Aorta (tissue), 5 donors: ENCODE measurements around the gene VPS18. TPM values are rescaled to one million over a fixed set of nuclear protein-coding genes. Genes with fewer than 3 reads are reported as not detected.
"Not testable (repeated sequence)": the region's sequence is repeated elsewhere in the genome, so short reads cannot be mapped to it uniquely, and the experiment has no call there.

ENCODE experiments used
- ATAC-seq: fragments of 200-7000 bp; cut with Tn5 transposase; one replicate; pipeline ENCODE4 v1.9.1; 2022; ENCODE audit warnings: moderate library complexity; ENCODE audit not compliant: low FRiP score
- DNase-seq, 2 donors: peaks; one replicate each; pipeline ENCODE4 v3.0.0-alpha.2; 2020
- H3K27ac ChIP-seq, 2 donors: one replicate each; pipeline ENCODE4 v1.5.1; 2013; ENCODE audit warnings: low read length in 2 of 2, mild to moderate bottlenecking in 2 of 2, moderate library complexity in 2 of 2, control low read depth in 1 of 2, inconsistent platforms in 1 of 2, low read depth in 1 of 2
- H3K27me3 ChIP-seq, 2 donors: one replicate each; pipeline ENCODE4 v1.6.1; 2013; ENCODE audit warnings: control low read depth in 1 of 2, low read length in 1 of 2, mild to moderate bottlenecking in 1 of 2, moderate library complexity in 1 of 2; ENCODE audit not compliant: insufficient read depth in 2 of 2, control insufficient read depth in 1 of 2
- H3K36me3 ChIP-seq, 2 donors: one replicate each; pipeline ENCODE4 v1.6.1; 2013; ENCODE audit warnings: control low read depth in 1 of 2, low read length in 1 of 2, mild to moderate bottlenecking in 1 of 2; ENCODE audit not compliant: insufficient read depth in 2 of 2, control insufficient read depth in 1 of 2
- H3K4me1 ChIP-seq, 2 donors: one replicate each; pipeline ENCODE4 v1.6.1; 2013; ENCODE audit warnings: low read length in 2 of 2, control low read depth in 1 of 2, mild to moderate bottlenecking in 1 of 2, moderate library complexity in 1 of 2; ENCODE audit not compliant: insufficient read depth in 2 of 2, control insufficient read depth in 1 of 2
- H3K4me3 ChIP-seq, 2 donors: one replicate each; pipeline ENCODE4 v1.5.1; 2013; ENCODE audit warnings: low read length in 2 of 2, control low read depth in 1 of 2, mild to moderate bottlenecking in 1 of 2
- H3K9me3 ChIP-seq: one replicate; pipeline ENCODE4 v1.6.1; 2013; ENCODE audit warnings: mild to moderate bottlenecking, low read length; ENCODE audit not compliant: control insufficient read depth
- WGBS, 2 donors: extraction: QIAGEN DNeasy Blood & Tissue Kit; methylation state at CpG; one replicate each; pipeline ENCODE4 v1.1.7; 2013; 5-methylcytosine and 5-hydroxymethylcytosine counted together
- intact Hi-C, 2 donors: fragments of 100-400 bp; cut with DNase I; formaldehyde crosslinking; loops; one replicate each; pipeline versions ENCODE4 v1.14.2 to v1.15.0; 2022
- polyA plus RNA-seq, 2 donors: library from polyadenylated mRNA; stranded (reverse); fragments of 200-250 nt; gene quantifications; one replicate each; pipeline ENCODE4 v1.2.3, GENCODE V29; 2013
- total RNA-seq, 2 donors: library from RNA; stranded (reverse); fragmentation: NEBNext Ultra II Directional; extraction: Animal tissue kit (Norgen Biotek cat#: 25700); gene quantifications; one replicate each; pipeline ENCODE4 v1.2.1, GENCODE V29; 2021
- donor health status: healthy with polysubstance abuse.
- donor health status: Bipolar disorder and iron deficiency.
- donor health status: DM: no; HTN: no; CAD: no.
- donor health status: DM: no; HTN: no; CAD: no.
- donor health status: DM: yes; HTN: yes; CAD: no.

VPS18 gene
- total and polyA plus RNA-seq, 4 donors: 5.5 to 22.5 (median 14.4) TPM

DNA sequence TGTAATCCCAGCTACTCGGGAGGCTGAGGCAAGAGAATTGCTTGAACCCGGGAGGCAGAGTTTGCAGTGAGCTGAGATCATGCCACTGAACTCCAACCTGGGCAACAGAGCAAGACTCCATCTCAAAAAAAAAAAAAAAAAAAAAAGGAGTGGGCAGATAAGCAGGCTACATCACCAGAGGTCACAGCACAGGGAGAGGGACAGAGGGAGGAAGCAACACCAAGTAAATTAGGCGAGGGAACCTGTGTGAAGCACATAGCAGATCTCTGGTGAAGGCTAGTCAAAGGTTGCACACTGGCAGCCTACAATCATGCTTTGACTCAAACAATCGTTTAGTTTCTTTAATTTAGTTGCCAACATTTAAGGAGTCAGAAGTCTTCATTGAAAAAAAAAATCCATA is 33.1 kb upstream of the VPS18 start:
- 70 to 74% methylated on average over 4 of the region's 4 CpGs for WGBS, 2 donors
- peak in 1 of 2 donors; percentile 10 for DNase-seq

DNA sequence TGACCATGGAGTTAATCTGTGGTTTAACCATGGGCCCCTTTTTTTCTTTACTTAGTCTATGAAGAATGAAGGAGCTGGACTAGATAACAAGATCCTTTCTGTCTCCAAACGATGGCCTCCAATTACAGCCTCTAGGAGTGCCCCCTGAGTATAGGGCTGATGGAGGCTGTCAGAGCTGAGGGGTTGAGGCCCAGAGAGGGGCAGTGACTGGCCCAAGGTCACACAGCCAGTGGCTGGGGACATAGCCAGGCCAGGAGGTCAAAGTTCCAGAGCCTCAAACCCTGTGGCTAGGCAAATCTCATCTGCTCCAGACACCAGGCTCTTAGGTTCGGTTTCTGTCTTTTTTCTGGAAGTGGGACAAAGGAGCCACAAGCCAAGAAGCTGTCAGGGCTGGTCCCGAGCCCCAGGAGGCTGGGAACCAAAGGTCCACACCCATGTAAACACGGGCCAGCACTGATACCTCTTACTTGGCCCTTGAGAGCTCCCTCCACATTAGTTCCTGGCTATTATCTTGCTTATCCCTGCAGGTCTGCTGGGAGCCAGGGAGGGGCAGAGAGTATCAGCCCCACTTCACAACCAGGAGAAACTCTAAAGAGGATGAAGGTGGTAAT is 30.5 kb upstream of the VPS18 start:
- Histone ChIP-seq H3K27me3 (no peaks in the 10 kb centered on the region), H3K9me3 (no peaks in the 10 kb centered on the region), H3K4me1 (no peaks in the 10 kb centered on the region), H3K36me3 (no peaks in the 10 kb centered on the region), H3K27ac (no peak overlapping the region), H3K4me3 (no peak overlapping the region)
- ATAC-seq (no peak), DNase-seq (peak in 1 of 2 donors; percentile 28)
- intact Hi-C loops: no loop called here
- WGBS, 2 donors: 40 to 44% methylated on average over 4 of the region's 4 CpGs

More for the DNA sequence above, 33.1 kb upstream of the VPS18 start:
- H3K9me3 ChIP-seq, H3K4me1 ChIP-seq, H3K27me3 ChIP-seq, intact Hi-C loops, H3K4me3 ChIP-seq, H3K27ac ChIP-seq, H3K36me3 ChIP-seq, ATAC-seq: not testable (repeated sequence)

DNA sequence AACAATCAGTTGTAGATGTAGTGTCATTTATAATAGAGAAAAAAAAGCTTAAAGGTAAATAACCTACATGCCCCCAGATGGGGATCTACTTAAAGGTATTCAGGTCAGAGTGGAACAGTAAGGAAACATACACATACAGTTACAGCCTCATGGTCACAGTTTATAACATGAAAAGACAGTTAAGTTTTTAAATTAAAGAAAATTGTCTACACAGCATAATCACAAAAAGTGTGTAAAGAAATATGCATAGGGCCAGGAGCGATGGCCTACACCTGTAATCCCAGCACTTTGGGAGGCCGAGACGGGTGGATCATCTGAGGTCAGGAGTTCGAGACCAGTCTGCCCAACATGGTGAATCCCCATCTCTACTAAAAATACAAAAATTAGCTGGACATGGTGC is 27.1 kb upstream of the VPS18 start:
- Histone ChIP-seq H3K4me3 (no peak overlapping the region), H3K27me3 (no peaks in the 10 kb centered on the region), H3K36me3 (no peaks in the 10 kb centered on the region), H3K27ac (no peak overlapping the region), H3K9me3 (no peaks in the 10 kb centered on the region), H3K4me1 (no peaks in the 10 kb centered on the region)
- ATAC-seq (no peak), DNase-seq (peak in 1 of 2 donors; percentile 6)
- intact Hi-C loops: no loop called here
- 97 to 98% methylated on average over 4 of the region's 4 CpGs for WGBS, 2 donors

DNA sequence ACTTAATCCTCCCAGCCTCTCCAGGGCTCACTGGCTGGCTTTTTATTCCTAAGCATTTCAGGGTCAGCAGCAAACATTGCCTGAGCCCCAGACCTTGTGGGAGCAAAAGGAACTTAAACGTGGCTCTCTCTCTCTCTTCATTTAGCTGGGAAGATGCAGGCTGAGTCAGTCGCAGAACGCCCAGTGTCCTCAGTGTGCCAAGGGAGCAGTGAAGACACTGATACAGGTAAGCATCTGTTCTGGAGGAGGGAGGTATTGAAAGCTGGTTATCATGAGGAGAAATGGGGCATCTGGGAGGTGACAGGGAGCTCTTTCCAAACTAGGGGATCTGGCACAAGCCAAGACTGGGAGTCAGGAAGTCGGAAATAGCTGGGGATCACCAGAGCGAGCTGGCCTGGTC is 24.6 kb upstream of the VPS18 start:
- intact Hi-C loops: no loop called here
- ATAC-seq (no peak), DNase-seq (peak in 1 of 2 donors; percentile 17)
- Histone ChIP-seq H3K4me3 (no peak overlapping the region), H3K4me1 (no peaks in the 10 kb centered on the region), H3K27ac (no peak overlapping the region), H3K36me3 (no peaks in the 10 kb centered on the region), H3K9me3 (no peaks in the 10 kb centered on the region), H3K27me3 (no peaks in the 10 kb centered on the region)
- WGBS, 2 donors: 75 to 81% methylated on average over 5 of the region's 5 CpGs

DNA sequence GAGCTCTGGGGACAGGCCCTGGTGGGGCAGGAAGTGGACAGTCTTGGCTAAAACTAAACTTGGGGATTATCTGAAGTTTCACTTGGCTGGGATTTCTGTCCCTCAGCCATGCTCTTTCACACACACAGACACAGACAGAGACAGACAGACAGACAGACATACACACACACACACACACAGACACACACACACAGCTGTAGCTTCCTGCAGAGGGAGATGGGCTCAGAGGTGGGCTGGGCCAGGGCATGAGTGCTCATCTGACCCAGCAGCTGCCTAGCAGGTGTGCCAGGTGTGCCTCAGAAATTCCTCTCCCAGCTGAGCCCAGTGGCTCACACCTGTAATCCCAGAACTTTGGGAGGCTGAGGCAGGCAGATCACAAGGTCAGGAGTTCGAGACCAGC is 23.5 kb upstream of the VPS18 start:
- intact Hi-C loops: no loop called here
- Histone ChIP-seq H3K27ac (no peak overlapping the region), H3K27me3 (no peaks in the 10 kb centered on the region), H3K4me1 (no peaks in the 10 kb centered on the region), H3K9me3 (no peaks in the 10 kb centered on the region), H3K36me3 (no peaks in the 10 kb centered on the region), H3K4me3 (no peak overlapping the region)
- WGBS, 2 donors: 98 to 100% methylated on average over 1 of the region's 1 CpG
- DNase-seq (peak in 1 of 2 donors; percentile 20), ATAC-seq (no peak)

DNA sequence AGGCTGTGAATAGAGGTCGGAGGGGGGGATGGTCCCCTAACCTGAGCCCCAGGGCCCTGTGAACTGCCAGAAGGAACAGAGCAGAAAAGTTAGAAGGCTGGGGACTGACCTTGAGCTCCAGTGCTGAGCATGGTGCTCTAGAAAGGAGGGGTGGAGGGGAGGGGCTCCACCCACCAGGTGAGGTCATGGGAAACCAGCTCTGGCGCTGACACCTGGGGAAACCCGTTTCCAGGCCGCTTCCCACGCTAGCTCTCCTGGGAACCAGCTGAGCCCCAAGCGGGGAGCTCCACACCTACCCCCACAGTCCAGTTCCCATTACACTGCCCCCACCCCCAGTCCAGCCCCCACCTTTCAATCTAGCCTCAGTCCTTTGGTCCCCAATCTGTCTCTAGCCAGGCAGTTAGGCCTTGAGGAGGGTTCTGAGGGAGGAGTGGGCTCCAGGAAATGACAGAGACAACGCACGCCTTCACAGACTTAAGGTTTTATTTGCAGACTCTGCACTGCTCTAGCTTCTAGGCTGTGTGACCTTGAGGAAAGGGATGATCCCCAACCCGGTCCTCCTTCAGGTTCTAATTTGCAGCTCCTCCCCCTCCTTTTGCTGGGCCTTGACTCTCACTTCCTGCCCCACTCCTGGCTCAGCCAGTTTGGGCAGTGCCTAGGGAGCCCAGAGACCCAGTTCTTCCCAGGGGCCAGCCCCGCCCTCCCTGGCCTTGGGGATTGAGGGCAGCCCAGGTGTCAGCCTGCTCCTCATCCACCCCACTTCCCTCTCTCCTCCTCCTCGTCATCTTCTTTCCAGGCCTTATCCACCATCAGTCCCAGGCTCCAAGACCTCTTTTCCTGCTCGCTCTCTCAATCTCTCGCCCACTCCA is 22.3 kb upstream of the VPS18 start:
- Histone ChIP-seq H3K9me3 (no peaks in the 10 kb centered on the region), H3K4me1 (no peaks in the 10 kb centered on the region), H3K27ac (no peak overlapping the region), H3K36me3 (no peaks in the 10 kb centered on the region), H3K4me3 (no peak overlapping the region), H3K27me3 (no peaks in the 10 kb centered on the region)
- WGBS, 2 donors: 91 to 92% methylated on average over 13 of the region's 13 CpGs
- intact Hi-C loops: no loop called here
- ATAC-seq (no peak), DNase-seq (peak in 1 of 2 donors; percentile 23)

DNA sequence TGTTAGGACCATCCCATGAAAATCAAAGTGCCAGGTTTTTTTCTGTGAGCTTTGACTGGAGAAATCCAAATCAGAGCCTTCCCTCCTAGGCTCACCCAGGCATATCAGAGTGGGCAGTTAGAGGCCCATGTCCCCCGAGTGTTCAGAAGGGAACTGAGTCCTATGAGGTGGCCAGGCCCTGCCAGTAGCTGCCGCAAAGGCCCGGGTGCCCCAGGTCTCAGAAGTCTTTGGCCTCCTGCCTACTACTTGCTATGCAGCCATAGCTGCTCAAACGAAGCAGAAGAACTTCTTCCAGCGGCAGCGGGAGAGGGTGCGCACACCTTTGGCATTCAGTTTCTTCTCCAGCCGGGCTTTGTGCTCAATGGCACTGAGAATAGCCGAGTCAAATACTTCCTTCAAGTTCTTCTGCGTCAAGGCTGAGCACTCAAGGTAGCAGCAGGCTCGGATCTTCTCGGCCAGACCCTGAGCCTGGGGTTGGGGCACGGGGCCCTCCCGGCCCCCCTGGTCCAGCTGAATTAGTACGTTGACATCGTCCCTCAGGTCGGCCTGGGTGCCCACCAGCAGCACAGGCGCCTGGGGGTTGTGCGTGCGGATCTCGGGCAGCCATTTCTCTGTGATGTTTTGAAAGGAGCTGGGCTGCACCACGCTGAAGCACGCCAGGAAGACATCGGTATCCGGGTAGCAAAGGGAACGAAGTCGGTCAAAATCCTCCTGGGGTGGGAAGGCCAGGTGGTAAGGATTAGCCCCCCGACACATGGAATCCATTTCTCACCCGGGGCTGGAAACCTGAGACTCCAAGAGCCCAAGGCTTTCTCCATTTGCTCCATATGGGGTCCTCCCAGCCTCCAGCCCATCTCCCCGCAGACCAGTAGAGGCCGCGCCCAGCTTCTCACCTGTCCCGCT is 21.2 kb upstream of the VPS18 start:
- Histone ChIP-seq H3K9me3 (no peaks in the 10 kb centered on the region), H3K4me1 (no peaks in the 10 kb centered on the region), H3K4me3 (peak overlapping the region in 1 of 2 donors; percentile 12), H3K27ac (no peak overlapping the region), H3K27me3 (no peaks in the 10 kb centered on the region), H3K36me3 (no peaks in the 10 kb centered on the region)
- DNase-seq (peak in 1 of 2 donors; percentile 32), ATAC-seq (no peak)
- 61% methylated on average over 32 to 33 of the region's 33 CpGs for WGBS, 2 donors
- intact Hi-C loops: no loop called here

DNA sequence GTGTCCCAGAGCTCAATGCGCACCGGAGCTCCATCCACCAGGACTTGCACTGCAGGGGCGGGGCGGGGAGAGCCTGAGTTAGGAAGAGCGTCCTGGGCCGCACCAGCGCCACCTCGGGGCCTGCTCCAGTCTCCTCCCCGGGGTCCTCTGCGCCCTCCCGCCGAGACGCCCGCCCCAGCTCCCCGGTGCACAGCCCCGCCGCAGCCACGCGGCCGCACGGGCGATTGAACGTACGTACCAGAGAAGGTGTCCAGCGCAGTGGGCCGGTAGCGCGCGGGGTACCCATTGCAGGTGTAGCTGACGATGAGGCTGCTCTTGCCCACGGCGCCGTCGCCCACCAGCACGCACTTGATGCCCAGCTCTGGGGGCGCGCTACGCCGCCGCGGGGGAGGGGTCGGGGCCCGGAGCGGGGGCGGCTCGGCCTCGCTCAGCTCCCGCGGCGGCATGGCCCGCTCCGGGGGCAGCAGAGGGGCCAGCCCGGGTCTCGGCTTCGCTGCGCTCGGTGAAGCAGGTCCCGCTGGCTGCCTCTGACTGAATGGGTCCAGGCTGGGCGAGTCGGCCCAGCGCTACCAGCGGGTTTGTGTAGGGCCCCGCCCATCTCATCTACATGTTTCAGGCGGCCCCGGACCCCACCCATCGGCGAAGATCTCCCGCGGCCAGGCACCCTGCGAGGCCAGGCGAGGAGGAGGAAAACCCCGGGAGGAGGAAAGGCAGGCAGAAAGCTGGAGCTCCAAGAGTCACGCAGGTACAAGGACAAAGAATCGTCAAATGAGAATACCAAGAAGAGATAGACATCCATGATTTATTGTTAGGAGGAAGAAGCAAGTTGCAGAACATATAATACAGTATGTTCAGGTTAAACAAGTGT is 20.3 kb upstream of the VPS18 start, which contains the start of gene RHOV:
Gene RHOV (minus strand): TSS at position 541 of the 868 bp plus-strand sequence. CDS start 95 bp downstream, at position 446.
- 1 to 2% methylated on average over 58 to 74 of the region's 74 CpGs for WGBS, 2 donors
- intact Hi-C loops: no loop called here
- Histone ChIP-seq H3K4me3 (peak within 1 kb of the TSS; percentile 12 to 56), H3K36me3 (no peaks in the 10 kb centered on the region), H3K27me3 (no peaks in the 10 kb centered on the region), H3K4me1 (no peaks in the 10 kb centered on the region), H3K27ac (no peak within 1 kb of the TSS), H3K9me3 (no peaks in the 10 kb centered on the region)
- ATAC-seq (peak; percentile 73), DNase-seq (peak; percentile 63 to 84)
